ENCODE results near the gene SCO2.

DNA sequence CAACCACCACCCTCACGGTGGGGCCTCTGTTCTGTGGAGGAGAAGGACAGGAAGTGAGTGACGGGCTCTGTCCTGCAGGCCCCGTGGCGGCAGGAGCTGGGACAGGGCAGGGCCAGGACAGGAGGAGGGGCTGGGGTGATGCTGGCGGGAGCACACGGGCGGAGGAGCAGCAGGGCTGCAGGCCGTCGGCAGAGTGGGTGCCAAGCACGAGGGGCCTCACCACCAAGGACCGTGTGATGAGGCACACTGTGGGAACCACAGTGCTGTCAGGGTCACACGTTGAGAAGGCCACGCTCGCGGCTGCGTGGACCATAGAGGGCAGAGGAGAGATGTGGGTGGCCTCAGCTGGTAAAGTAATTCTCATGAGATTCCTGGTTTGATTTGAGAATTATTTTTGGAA is 8.5 kb downstream of the SCO2 start:
- TF ChIP-seq, protein P1, sequence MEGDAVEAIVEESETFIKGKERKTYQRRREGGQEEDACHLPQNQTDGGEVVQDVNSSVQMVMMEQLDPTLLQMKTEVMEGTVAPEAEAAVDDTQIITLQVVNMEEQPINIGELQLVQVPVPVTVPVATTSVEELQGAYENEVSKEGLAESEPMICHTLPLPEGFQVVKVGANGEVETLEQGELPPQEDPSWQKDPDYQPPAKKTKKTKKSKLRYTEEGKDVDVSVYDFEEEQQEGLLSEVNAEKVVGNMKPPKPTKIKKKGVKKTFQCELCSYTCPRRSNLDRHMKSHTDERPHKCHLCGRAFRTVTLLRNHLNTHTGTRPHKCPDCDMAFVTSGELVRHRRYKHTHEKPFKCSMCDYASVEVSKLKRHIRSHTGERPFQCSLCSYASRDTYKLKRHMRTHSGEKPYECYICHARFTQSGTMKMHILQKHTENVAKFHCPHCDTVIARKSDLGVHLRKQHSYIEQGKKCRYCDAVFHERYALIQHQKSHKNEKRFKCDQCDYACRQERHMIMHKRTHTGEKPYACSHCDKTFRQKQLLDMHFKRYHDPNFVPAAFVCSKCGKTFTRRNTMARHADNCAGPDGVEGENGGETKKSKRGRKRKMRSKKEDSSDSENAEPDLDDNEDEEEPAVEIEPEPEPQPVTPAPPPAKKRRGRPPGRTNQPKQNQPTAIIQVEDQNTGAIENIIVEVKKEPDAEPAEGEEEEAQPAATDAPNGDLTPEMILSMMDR (conservative IDR thresholded peaks at IDR 0.05; ENCODE audit: low read length) = no peak
- no peak for TF ChIP-seq EZH2phosphoT487 (IDR thresholded peaks at IDR 0.05; ENCODE audit: borderline replicate concordance, low read depth, low read length)

Measured in OCI-LY7 (cell line).